ENCODE data around the gene AUTS2. TPM values are rescaled to one million over a fixed set of nuclear protein-coding genes. Genes with fewer than 3 reads are reported as not detected.

The AUTS2 gene
- total RNA-seq, 1 experiment from 2014 or later, result 42.1 TPM

DNA sequence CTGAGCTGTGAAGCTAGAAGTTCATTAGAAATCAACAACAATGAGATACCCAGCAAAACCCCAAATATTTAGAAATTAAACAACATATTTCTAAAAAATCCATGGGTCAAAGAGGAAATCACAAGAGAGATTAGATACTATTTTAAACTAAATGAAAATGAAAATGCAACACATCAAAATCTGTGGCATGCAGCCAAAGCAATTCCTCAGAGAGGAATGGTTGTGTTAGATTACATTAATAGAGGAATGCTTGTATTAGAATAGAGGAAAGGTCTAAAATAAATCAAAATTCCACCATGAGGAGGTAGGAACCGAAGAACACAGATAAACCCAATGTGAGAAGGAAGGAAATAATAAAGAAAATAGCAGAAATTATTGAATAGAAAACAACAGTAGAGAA lies 891.5 kb downstream of the AUTS2 start:
- Histone ChIP-seq H3K4me1 (ENCODE audit: insufficient read depth, low read length, poor library complexity, severe bottlenecking) (no peaks in the 10 kb centered on the region), H3K27me3 (replicated peaks; ENCODE audit: insufficient read depth, low read depth, low read length, poor library complexity) (no peaks in the 10 kb centered on the region), H3K36me3 (ENCODE audit: insufficient read depth, low read length, poor library complexity, severe bottlenecking) (no peaks in the 10 kb centered on the region), H3K27ac (ENCODE audit: low read depth, low read length, poor library complexity, severe bottlenecking) (no peak overlapping the region), H3K4me3 (ENCODE audit: low read depth, low read length, poor library complexity, severe bottlenecking) (no peak overlapping the region), H3K9me3 (ENCODE audit: low read depth, low read length, poor library complexity, severe bottlenecking) (no peaks in the 10 kb centered on the region)
- intact Hi-C loops (cut with micrococcal nuclease; ENCODE audit: unreplicated experiment), result no loop called here
- ChIA-PET CTCF (no interaction called here), POLR2A (ENCODE audit: low non-redundant PET) (no interaction called here)
- no peak for DNase-seq (ENCODE audit: low spot score)
- no TSS peak for BruUV-seq (replicated peaks)
- TF ChIP-seq EZH2 (IDR thresholded peaks at IDR 0.05; ENCODE audit: borderline replicate concordance, low read depth, low read length, poor library complexity, severe bottlenecking) (no peak), CTCF (conservative IDR thresholded peaks at IDR 0.05; ENCODE audit: low read depth, low read length) (no peak)

GRCh38 chr7:70492625-70493024 lies 894.4 kb downstream of the AUTS2 start:
- no peaks in the 10 kb centered on the region for H3K9me3 ChIP-seq (ENCODE audit: low read depth, low read length, poor library complexity, severe bottlenecking)
- intact Hi-C loops (cut with micrococcal nuclease; ENCODE audit: unreplicated experiment), result no loop called here
- H3K27me3 ChIP-seq (replicated peaks; ENCODE audit: insufficient read depth, low read depth, low read length, poor library complexity), result no peaks in the 10 kb centered on the region
- no peak overlapping the region for H3K4me3 ChIP-seq (ENCODE audit: low read depth, low read length, poor library complexity, severe bottlenecking)
- H3K36me3 ChIP-seq (ENCODE audit: insufficient read depth, low read length, poor library complexity, severe bottlenecking), result no peaks in the 10 kb centered on the region
- no TSS peak for BruUV-seq (replicated peaks)
- ChIA-PET CTCF (no interaction called here), POLR2A (ENCODE audit: low non-redundant PET) (no interaction called here)
- no peak overlapping the region for H3K27ac ChIP-seq (ENCODE audit: low read depth, low read length, poor library complexity, severe bottlenecking)
- H3K4me1 ChIP-seq (ENCODE audit: insufficient read depth, low read length, poor library complexity, severe bottlenecking), result peaks cover under 1% of the 10 kb centered on the region
- DNase-seq (ENCODE audit: low spot score), result no peak
- no peak for TF ChIP-seq CTCF (conservative IDR thresholded peaks at IDR 0.05; ENCODE audit: low read depth, low read length)
- TF ChIP-seq EZH2 (IDR thresholded peaks at IDR 0.05; ENCODE audit: borderline replicate concordance, low read depth, low read length, poor library complexity, severe bottlenecking), result no peak

GRCh38 chr7:70494225-70495032 lies 896.2 kb downstream of the AUTS2 start:
- Histone ChIP-seq H3K36me3 (ENCODE audit: insufficient read depth, low read length, poor library complexity, severe bottlenecking) (no peaks in the 10 kb centered on the region), H3K4me3 (ENCODE audit: low read depth, low read length, poor library complexity, severe bottlenecking) (no peak overlapping the region), H3K9me3 (ENCODE audit: low read depth, low read length, poor library complexity, severe bottlenecking) (no peaks in the 10 kb centered on the region), H3K27me3 (replicated peaks; ENCODE audit: insufficient read depth, low read depth, low read length, poor library complexity) (peaks cover 1% of the 10 kb centered on the region), H3K27ac (ENCODE audit: low read depth, low read length, poor library complexity, severe bottlenecking) (no peak overlapping the region), H3K4me1 (ENCODE audit: insufficient read depth, low read length, poor library complexity, severe bottlenecking) (peaks cover 7% of the 10 kb centered on the region)
- intact Hi-C loops (cut with micrococcal nuclease; ENCODE audit: unreplicated experiment), result no loop called here
- TF ChIP-seq EZH2 (IDR thresholded peaks at IDR 0.05; ENCODE audit: borderline replicate concordance, low read depth, low read length, poor library complexity, severe bottlenecking) (no peak), CTCF (conservative IDR thresholded peaks at IDR 0.05; ENCODE audit: low read depth, low read length) (no peak)
- no peak for DNase-seq (ENCODE audit: low spot score)
- POLR2A ChIA-PET (ENCODE audit: low non-redundant PET), result no interaction called here
- BruUV-seq (replicated peaks), result no TSS peak
- CTCF ChIA-PET, result no interaction called here

Data from A673 (cell line).